Motor neuron (in vitro differentiated cells): Measurements from ENCODE around the gene FOXS1. TPM values are rescaled to one million over a fixed set of nuclear protein-coding genes. Genes with fewer than 3 reads are reported as not detected.

Experiments
- ATAC-seq, 8 experiments: fragments of 200-7000 bp; cut with Tn5 transposase; replicated peaks in 6 of 8; 2 replicates each; pipeline ENCODE4 v1.8.0; 2021; ENCODE audit warnings: mild to moderate bottlenecking in 8 of 8, moderate library complexity in 8 of 8
- H3K27ac ChIP-seq, 2 donors: fragments of 250-450 bp; sonication (Bioruptor Pico); 2 replicates each; pipeline ENCODE4 v1.9.0; 2021; ENCODE audit warnings: antibody characterized with exemption in 2 of 2, mild to moderate bottlenecking in 2 of 2, moderate library complexity in 1 of 2
- H3K4me1 ChIP-seq, 2 donors: fragments of 250-450 bp; sonication (Bioruptor Pico); replicated peaks in 1 of 2; 2 replicates each; pipeline ENCODE4 v1.6.1; 2021; ENCODE audit warnings: antibody characterized with exemption in 2 of 2, mild to moderate bottlenecking in 2 of 2, moderate library complexity in 1 of 2
- H3K4me3 ChIP-seq, 5 donors: fragments of 250-450 bp; sonication (Bioruptor Pico); 2 replicates each; pipeline ENCODE4 v1.9.0; 2021; ENCODE audit warnings: antibody characterized with exemption in 5 of 5, mild to moderate bottlenecking in 5 of 5, moderate library complexity in 4 of 5
- WGBS, 10 experiments: fragments of 450-650 bp; shearing (Covaris generic); methylation state at CpG; one replicate each; pipeline ENCODE4 v1.0.0; 2022; 5-methylcytosine and 5-hydroxymethylcytosine counted together
- in situ Hi-C, 9 experiments: fragments of 400-800 bp; cut with MboI; loops; one replicate each; pipeline ENCODE4 v1.15.0; 2021; ENCODE audit warnings: low sequenced_read_pairs in 9 of 9, low pct_unique_long_range_greater_than_20kb in 2 of 9; ENCODE audit not compliant: unreplicated experiment in 9 of 9
- total RNA-seq, 8 experiments: library from RNA; unstranded; fragments of 300-600 nt; gene quantifications; 2 replicates each; pipeline versions ENCODE4 v1.2.3 to v1.2.4, GENCODE V29; 2022

FOXS1 gene
- total RNA-seq, 8 experiments from 2014 or later = 0.31 to 35.7 (median 0.64) TPM; not detected in 1

DNA sequence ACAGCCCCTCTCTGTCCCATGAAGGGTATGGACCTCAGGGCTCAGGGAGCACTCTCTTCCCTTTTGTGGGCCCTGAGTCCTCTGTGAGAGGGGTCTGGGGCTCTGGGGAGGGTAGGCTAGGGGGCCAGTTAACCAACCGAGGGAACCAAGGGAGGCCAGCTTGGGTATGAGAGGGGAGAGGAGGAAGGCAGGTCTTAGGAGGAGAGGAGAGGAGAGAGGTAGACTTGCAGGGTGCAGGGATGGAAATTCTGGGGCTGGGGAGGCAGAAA, 24.2 kb upstream of the FOXS1 start:
- WGBS, 10 experiments = no CpG with 5 or more reads among the region's 1 CpG
- peak in 2 of 8 experiments; percentile 12 to 24 for ATAC-seq

DNA sequence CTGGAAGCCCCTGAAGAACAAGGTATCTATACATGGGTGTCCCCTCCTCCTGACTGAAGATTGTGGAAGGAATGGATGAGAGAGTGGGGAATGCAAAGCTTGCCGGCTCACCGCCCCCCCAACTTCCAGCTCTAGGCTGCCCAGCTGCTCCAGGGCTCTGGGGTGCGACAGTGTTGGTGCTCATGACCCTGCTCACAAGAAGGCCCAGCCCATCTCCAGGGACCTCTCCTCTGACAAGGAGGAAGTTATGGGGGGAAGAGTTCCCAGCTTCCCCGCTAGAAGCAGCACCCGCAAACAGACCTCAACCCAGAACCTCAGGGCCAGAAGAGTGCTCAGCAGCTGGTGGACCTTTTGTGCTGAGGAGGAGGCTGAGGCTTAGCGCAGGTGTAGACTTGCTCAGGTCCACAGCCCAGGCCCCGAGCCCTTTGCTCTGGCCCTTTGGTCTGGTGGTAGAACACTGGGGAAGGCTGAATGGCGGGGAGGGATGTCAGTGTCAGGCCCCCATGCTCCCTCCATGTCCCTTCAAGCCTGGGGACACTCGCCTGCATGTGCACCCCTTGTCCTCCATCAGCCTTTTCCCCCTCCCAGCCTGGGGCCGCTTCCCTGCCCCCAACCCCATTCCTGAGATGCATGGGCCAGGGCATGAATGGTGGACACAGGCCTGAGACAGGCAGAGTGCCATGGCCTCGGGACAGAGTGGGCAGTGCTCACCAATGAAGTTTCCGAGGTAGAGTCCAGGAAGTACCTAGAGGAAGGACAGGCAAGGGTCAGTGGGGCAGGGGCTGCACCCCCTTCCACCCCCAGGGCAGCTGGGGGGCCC, 23.7 kb upstream of the FOXS1 start:
- WGBS, 10 experiments = 87 to 100% (median 95%) methylated on average over 1 to 3 of the region's 12 CpGs; no CpG with 5 or more reads in 6 of the 10 experiments
- Histone ChIP-seq H3K4me1 (peaks cover 22 to 32% of the 10 kb centered on the region in 2 donors), H3K4me3 (peak overlapping the region; percentile 71 to 97 (median 79)), H3K27ac (peak overlapping the region; percentile 81 to 95)
- peak in 2 of 8 experiments; percentile 1 to 2 for ATAC-seq
- in situ Hi-C loops = loop anchor here in 1 of 9 experiments (25.0 kb wide), 1 partner anchor 93 kb away; the partner anchor contains the start of genes PDRG1 and XKR7

More for the DNA sequence above, 24.2 kb upstream of the FOXS1 start:
- in situ Hi-C loops = loop anchor here in 1 of 9 experiments (25.0 kb wide), 1 partner anchor 93 kb away; the partner anchor contains the start of genes PDRG1 and XKR7
- H3K27ac ChIP-seq = peak overlapping the region; percentile 81 to 95
- H3K4me3 ChIP-seq = peak overlapping the region; percentile 71 to 97 (median 79)
- H3K4me1 ChIP-seq = peaks cover 22 to 32% of the 10 kb centered on the region in 2 donors

DNA sequence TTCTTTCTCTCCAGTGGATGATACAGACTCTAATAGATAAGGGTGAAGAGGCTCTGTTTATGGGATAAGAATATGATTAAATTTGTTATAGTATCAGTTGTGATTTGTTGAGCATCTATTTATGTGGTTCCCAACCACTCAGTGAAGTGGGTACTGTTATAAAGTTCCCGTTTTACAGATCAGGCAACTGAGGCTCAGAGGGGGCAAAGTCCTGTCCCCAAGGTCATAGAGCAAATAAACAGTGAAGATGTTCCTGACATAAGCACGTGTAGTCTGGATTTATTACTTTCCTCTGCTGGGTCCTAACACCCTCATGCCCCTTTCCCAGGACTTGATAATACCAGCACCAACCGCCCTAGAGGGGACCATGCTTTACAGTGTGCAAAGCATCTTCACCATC, 20.8 kb upstream of the FOXS1 start:
- no peak overlapping the region for H3K27ac ChIP-seq

DNA sequence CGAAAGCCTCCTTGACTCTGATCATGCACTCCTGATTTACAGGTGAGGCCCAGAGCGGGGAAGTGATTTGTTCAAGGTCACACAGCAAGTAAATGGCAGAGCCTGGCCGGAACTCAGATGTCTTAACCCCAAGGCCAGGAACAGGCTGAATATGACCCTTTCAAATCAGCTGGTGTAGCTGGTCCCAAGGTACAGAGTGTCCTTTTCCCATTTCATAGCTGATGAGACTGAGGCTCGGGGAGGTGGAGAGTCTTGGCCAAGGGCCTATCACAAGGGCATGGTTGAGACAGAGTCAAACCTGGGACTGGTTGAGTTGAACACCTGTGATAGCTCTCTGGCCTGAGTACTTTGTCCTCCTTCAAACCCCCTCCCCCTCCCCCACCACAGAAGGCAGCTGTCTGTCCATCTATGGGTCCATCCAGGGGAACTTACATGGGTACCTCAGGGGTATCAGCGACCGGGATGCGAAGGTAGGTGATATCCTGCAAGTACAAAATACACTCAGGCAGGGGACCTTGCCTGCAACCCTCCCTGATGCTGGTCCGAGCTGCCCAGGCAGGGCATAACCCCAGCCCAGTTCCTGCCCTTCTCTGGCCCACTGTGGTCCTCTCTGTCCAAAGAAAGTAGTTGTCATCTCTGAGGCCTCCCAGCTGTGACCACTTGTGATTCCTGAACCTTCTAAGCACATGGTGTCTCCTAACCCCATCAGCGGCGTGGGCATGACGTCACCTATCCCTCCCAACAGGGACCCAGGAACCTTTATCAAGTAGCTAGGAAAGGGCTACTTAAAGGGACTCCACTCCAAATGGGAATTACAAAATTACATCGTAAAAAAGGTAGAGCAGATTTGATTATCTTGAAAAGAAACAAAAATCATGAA, 19.4 kb upstream of the FOXS1 start:
- Histone ChIP-seq H3K27ac (no peak overlapping the region), H3K4me3 (no peak overlapping the region), H3K4me1 (peaks cover 34 to 37% of the 10 kb centered on the region in 2 donors)
- no peak for ATAC-seq
- in situ Hi-C loops = loop anchor here in 1 of 9 experiments (25.0 kb wide), 1 partner anchor 98 kb away; the partner anchor contains the start of genes PDRG1 and XKR7
- WGBS, 10 experiments = 10 to 100% (median 80%) methylated on average over 1 to 6 of the region's 12 CpGs; no CpG with 5 or more reads in 1 of the 10 experiments

More for the DNA sequence above, 20.8 kb upstream of the FOXS1 start:
- WGBS, 10 experiments = 40 to 100% (median 75%) methylated on average over 1 to 3 of the region's 3 CpGs; no CpG with 5 or more reads in 5 of the 10 experiments
- ATAC-seq = no peak
- Histone ChIP-seq H3K4me1 (peaks cover 24 to 27% of the 10 kb centered on the region in 2 donors), H3K4me3 (no peak overlapping the region)
- in situ Hi-C loops = loop anchor here in 1 of 9 experiments (25.0 kb wide), 1 partner anchor 96 kb away; the partner anchor contains the start of genes PDRG1 and XKR7

DNA sequence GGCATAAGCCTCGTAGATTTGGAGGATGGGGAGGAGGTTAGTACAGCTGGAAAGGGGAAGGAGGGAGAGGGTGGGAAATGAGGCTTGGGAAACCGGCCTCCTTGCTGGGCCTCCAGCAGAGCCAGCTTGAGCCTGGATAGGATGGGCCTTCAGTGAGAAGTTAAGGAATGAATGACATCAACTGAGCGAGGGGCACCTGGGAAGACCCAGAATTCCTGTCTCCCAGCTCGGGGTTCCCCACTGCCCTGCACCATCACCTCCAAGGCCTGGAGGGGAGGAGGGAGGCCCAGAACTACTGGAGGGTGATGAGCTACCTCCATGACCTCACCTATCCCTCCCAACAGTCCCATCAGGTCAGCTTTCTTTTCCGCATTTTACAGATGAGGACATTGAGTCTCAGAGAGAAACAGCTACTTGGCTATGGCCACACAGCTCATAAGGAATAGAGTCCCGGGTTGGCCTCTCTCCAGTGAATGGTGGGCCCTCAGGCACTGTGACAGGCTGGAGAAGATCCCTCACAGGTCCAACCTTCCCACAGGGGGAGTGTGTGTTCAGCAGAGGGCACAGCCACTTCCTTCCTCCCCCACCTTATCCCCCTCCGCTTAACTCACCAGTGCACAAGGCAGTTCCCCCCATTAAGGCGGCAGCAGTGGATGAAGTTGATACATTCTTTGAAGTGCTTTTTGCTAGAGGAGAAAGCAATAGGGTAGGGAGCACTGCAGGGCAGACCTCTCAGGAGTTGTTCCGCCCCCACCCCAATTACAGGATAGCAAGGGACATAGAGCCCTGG, 18.1 kb upstream of the FOXS1 start:
- WGBS, 10 experiments = 80 to 100% (median 86%) methylated on average over 1 to 3 of the region's 9 CpGs; no CpG with 5 or more reads in 5 of the 10 experiments
- no peak for ATAC-seq
- no peak overlapping the region for H3K27ac ChIP-seq
- H3K4me1 ChIP-seq = peaks cover 25 to 34% of the 10 kb centered on the region in 2 donors
- in situ Hi-C loops = loop anchor here in 1 of 9 experiments (25.0 kb wide), 1 partner anchor 99 kb away; the partner anchor contains the start of genes PDRG1 and XKR7
- no peak overlapping the region for H3K4me3 ChIP-seq

DNA sequence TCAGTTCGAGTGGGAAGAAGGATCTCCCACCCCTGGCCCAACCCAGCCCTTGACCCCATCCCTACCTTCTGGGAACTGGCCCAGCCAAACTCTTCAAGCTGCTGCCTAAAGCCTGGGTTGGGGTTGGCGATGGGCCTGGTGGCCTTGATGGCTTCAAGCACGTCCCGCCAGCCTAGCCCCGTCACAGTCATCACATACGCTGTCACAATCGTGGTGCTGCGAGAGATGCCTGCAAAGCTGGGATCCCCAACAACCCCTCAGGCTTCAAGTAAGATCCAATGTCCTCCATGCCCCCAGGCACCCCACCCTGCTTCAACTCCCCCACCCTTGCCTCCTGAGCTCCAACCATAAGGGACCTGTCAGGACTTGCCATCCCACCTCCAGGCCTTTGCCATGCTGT, 17.1 kb upstream of the FOXS1 start:
- peak overlapping the region; percentile 56 to 82 for H3K27ac ChIP-seq
- ATAC-seq = no peak
- in situ Hi-C loops = loop anchor here in 1 of 9 experiments (25.0 kb wide), 1 partner anchor 100 kb away; the partner anchor contains the start of genes PDRG1 and XKR7
- 80 to 100% (median 83%) methylated on average over 1 of the region's 8 CpGs; no CpG with 5 or more reads in 7 of the 10 experiments for WGBS, 10 experiments
- H3K4me1 ChIP-seq = peaks cover 16 to 24% of the 10 kb centered on the region in 2 donors
- no peak overlapping the region for H3K4me3 ChIP-seq

DNA sequence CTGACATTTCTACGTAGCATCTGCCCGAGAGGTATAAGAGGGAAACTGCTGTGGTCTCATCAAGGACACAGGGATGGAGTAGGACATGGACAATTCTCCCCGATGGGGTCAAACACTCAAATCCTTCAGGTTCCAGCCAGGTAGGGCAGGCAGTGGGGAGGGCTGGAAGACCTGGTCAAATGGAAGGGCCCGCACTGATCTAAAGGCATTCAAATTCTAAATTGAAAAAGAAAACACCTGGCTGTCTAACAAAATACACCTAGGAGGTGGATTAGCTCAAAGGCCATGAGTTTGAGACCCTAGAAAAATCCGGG, 16.7 kb upstream of the FOXS1 start:
- 51 to 100% (median 78%) methylated on average over 1 to 4 of the region's 5 CpGs; no CpG with 5 or more reads in 4 of the 10 experiments for WGBS, 10 experiments
- peak overlapping the region; percentile 56 to 82 for H3K27ac ChIP-seq
- in situ Hi-C loops = loop anchor here in 1 of 9 experiments (25.0 kb wide), 1 partner anchor 100 kb away; the partner anchor contains the start of genes PDRG1 and XKR7
- no peak for ATAC-seq
- peaks cover 16 to 24% of the 10 kb centered on the region in 2 donors for H3K4me1 ChIP-seq
- peak overlapping the region in 3 of 5 donors; percentile 42 to 61 (median 45) for H3K4me3 ChIP-seq

DNA sequence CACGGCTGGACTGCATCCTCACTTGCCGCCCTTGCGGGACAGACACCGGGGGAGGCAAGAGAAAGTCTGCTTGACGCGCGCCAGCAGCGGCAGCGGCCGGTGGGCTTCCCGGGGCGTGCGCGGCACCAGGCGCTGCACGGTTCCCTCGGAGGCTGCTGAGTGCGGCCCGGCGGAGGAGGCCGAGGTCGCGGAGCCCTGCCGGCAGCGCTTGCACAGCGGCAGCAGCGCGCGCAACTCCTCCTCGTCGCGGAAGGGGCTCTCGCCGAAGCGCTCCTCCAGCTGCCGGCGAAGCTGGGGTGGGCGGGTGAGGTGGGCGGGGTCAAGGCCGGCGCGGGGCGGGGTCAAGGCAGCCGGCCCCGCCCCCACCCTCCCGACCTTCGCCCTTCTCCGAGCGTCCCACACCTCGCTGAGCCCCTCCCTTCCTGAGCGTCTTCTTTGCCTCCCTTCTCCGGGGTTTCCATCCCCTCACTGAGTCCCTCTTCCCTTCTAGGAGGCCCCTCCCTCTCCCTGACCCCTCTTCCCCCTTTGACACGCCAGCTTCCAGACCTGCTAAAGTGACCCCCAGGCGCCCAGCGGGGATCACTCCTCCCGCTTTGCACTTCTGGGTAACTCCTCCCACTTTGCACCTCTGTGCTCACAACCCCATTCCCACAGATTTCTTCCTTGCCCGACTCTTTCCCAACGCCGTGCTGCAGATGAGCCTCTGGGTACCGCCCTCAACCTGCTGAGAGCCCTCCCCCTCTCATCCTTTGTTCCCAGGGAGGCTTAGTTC, 16.2 kb upstream of the FOXS1 start:
- 0 to 60% (median 15%) methylated on average over 1 to 8 of the region's 60 CpGs; no CpG with 5 or more reads in 6 of the 10 experiments for WGBS, 10 experiments
- Histone ChIP-seq H3K4me3 (peak overlapping the region; percentile 42 to 61 (median 45)), H3K4me1 (peaks cover 16 to 24% of the 10 kb centered on the region in 2 donors), H3K27ac (peak overlapping the region; percentile 82 to 87)
- peak; percentile 67 to 94 (median 84) for ATAC-seq
- in situ Hi-C loops = loop anchor here in 1 of 9 experiments (25.0 kb wide), 1 partner anchor 101 kb away; the partner anchor contains the start of genes PDRG1 and XKR7

DNA sequence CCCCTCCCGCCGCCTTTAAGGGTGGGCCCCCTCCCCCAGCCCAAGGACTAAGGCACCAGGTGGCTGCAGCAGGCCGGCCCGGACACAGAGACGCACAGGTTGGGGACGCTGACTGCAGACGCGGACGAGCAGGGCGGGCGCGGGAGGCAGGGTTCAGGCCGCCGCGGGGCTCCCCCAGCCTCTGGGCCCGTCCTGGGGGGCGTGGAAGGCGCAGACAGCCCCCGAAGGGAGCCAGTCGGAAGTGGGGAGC, 15.7 kb upstream of the FOXS1 start:
- peak overlapping the region; percentile 42 to 61 (median 45) for H3K4me3 ChIP-seq
- ATAC-seq = peak; percentile 29 to 75 (median 71)
- peaks cover 16 to 24% of the 10 kb centered on the region in 2 donors for H3K4me1 ChIP-seq
- in situ Hi-C loops = loop anchor here in 1 of 9 experiments (25.0 kb wide), 1 partner anchor 101 kb away; the partner anchor contains the start of genes PDRG1 and XKR7
- no CpG with 5 or more reads among the region's 20 CpGs for WGBS, 10 experiments
- peak overlapping the region; percentile 82 to 87 for H3K27ac ChIP-seq

DNA sequence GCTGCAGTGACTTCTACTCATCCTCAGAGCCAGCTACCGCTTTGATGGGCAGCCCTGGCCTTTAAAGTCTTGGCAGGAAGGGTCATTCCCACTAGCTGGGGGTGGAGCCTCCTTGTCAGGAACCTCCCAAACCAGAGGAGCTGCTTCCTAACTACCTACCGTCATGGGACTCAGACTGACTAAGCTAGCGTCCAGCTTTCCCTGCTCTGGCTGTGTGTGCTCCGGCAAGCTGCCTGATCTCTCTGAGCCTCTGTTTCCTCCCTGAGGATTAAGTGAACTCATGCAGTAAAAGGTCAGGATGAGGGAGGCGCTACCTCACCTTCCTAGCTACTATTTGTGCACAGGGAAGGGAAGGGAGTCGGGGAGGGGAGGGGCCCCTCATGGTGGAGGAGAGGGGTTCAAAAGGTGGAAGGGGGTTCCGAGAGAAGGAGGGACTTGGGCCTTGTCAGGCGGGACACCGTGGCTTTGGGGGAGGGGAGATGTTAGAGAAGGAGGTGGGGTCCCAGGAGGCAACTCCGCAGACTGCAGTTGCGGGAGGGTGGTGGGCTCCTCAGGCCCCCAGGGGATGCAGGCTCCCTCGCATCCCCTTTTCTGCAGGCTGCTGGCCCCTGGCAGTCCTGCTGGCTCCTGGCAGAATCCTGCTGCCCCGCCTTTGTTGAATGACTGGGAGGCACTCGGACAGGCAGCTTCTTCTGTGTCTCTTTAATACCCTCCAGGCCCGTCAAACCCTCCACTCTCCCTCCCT, 15.2 kb upstream of the FOXS1 start:
- peak in 7 of 8 experiments; percentile 6 to 70 (median 25) for ATAC-seq
- in situ Hi-C loops = loop anchor here in 1 of 9 experiments (25.0 kb wide), 1 partner anchor 102 kb away; the partner anchor contains the start of genes PDRG1 and XKR7
- Histone ChIP-seq H3K27ac (peak overlapping the region; percentile 82 to 87), H3K4me3 (peak overlapping the region; percentile 42 to 61 (median 45)), H3K4me1 (peaks cover 16 to 24% of the 10 kb centered on the region in 2 donors)
- 0 to 22% (median 11%) methylated on average over 1 to 4 of the region's 15 CpGs; no CpG with 5 or more reads in 3 of the 10 experiments for WGBS, 10 experiments

DNA sequence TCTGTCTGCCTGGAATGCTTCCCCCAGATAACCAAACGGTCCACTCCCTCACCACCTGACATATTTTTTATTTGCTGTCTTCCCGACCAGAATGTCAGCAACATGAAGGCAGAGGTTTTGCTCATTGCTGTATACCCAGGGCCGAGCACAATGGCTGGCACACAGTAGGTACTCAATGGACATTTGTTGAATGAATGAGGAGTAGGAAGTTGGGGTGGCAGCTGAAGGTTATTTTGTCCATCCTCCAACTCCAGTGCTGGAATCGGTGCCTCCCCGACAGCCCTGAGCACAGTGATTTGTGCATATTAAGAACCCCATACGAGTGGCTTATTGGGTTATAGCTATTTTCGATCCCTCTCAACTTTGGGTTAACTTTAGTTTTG, 14.6 kb upstream of the FOXS1 start:
- peak overlapping the region in 1 of 2 donors; percentile 82 for H3K27ac ChIP-seq
- peaks cover 16 to 24% of the 10 kb centered on the region in 2 donors for H3K4me1 ChIP-seq
- 10 to 80% (median 53%) methylated on average over 1 to 6 of the region's 7 CpGs for WGBS, 10 experiments
- peak overlapping the region in 1 of 5 donors; percentile 45 for H3K4me3 ChIP-seq
- in situ Hi-C loops = loop anchor here in 3 of 9 experiments (10.0 to 25.0 kb wide), 3 partner anchors 95 to 165 kb away; partner anchors contain the start of genes PDRG1 (in 2 of the 3) and XKR7 (in 1 of the 3)
- no peak for ATAC-seq
